EL (cell line): ENCODE results near the gene TMBIM4.

Experiments
- DNase-seq: peaks from one replicate; pipeline ENCODE4 v3.0.0-alpha.2; 2016

Gene TMBIM4

GRCh38 chr12:66085998-66086397 is 83.8 kb downstream of the TMBIM4 start:
- no peak for DNase-seq
